HL-60 (cell line): ENCODE data around the gene HPGDS.

Experiments
- DNase-seq, 2 experiments: peaks; one replicate each; pipeline ENCODE4 v3.0.0-alpha.2; 2010 to 2020; ENCODE audit warnings: low read depth in 1 of 2, low spot score in 1 of 2
- H3K27ac ChIP-seq: fragments of 250-450 bp; sonication (Bioruptor Pico); replicated peaks from 2 replicates; pipeline ENCODE4 v1.5.1; 2020; ENCODE audit warnings: mild to moderate bottlenecking, moderate library complexity
- H3K27me3 ChIP-seq: fragments of 250-450 bp; sonication (Bioruptor Pico); 2 replicates; pipeline ENCODE4 v1.5.1; 2021; ENCODE audit warnings: mild to moderate bottlenecking, moderate library complexity; ENCODE audit not compliant: insufficient read depth, poor library complexity, severe bottlenecking
- H3K4me3 ChIP-seq: replicated peaks from 2 replicates; pipeline ENCODE4 v1.5.1; 2011; ENCODE audit warnings: mild to moderate bottlenecking, control low read depth, low read length; ENCODE audit not compliant: insufficient read depth
- CTCF ChIP-seq: IDR thresholded peaks from one replicate; pipeline ENCODE4 v1.5.1; 2011; ENCODE audit warnings: low read length, control low read depth, inconsistent platforms; ENCODE audit not compliant: insufficient read depth
- GABPA ChIP-seq: IDR thresholded peaks from 2 replicates; pipeline ENCODE4 v1.6.1; 2012; ENCODE audit warnings: low read depth
- POLR2AphosphoS5 ChIP-seq: IDR thresholded peaks from 2 replicates; pipeline ENCODE4 v1.6.1; 2012; ENCODE audit warnings: low read depth
- REST ChIP-seq: IDR thresholded peaks from 2 replicates; pipeline ENCODE4 v1.6.1; 2012; ENCODE audit warnings: low read depth; ENCODE audit not compliant: insufficient replicate concordance
- SPI1 ChIP-seq: IDR thresholded peaks from 2 replicates; pipeline ENCODE4 v1.6.1; 2012; ENCODE audit warnings: low read depth, mild to moderate bottlenecking, borderline replicate concordance

HPGDS gene

GRCh38 chr4:94284889-94285288 is 57.7 kb downstream of the HPGDS start:
- no peak overlapping the region for H3K4me3 ChIP-seq
- no peaks in the 10 kb centered on the region for H3K27me3 ChIP-seq
- H3K27ac ChIP-seq = no peak overlapping the region
- TF ChIP-seq GABPA = no peak
- no peak for TF ChIP-seq REST
- TF ChIP-seq SPI1 = no peak
- TF ChIP-seq CTCF = no peak
- no peak for TF ChIP-seq POLR2AphosphoS5
- no peak for DNase-seq

GRCh38 chr4:94278781-94279180 is 63.9 kb downstream of the HPGDS start:
- H3K27me3 ChIP-seq = no peaks in the 10 kb centered on the region
- DNase-seq = no peak
- TF ChIP-seq CTCF (no peak), REST (no peak), GABPA (no peak), SPI1 (no peak), POLR2AphosphoS5 (no peak)
- no peak overlapping the region for H3K27ac ChIP-seq
- no peak overlapping the region for H3K4me3 ChIP-seq

- TF ChIP-seq CTCF (no peak), REST (no peak), POLR2AphosphoS5 (no peak), GABPA (no peak), SPI1 (no peak)
- H3K27me3 ChIP-seq = no peaks in the 10 kb centered on the region
- no peak overlapping the region for H3K27ac ChIP-seq
- DNase-seq = no peak
- H3K4me3 ChIP-seq = no peak overlapping the region
These were observed 65.1 kb downstream of the HPGDS start for GRCh38 chr4:94277534-94277933.
